ENCODE measurements around the gene VPS13D. TPM values are rescaled to one million over a fixed set of nuclear protein-coding genes. Genes with fewer than 3 reads are reported as not detected.

The VPS13D gene
- total and polyA plus RNA-seq, 10 of the 15 experiments (the other 5 are each of a cell fraction or from before 2014, with no cell fraction given), result 1.4 to 16.9 (median 8.5) TPM

GRCh38 chr1:12407962-12408454, 178.2 kb downstream of the VPS13D start:
- Histone ChIP-seq H3K36me3 (ENCODE audit: control insufficient read depth in 2 of 2, insufficient read depth in 2 of 2, low read length in 1 of 2) (peaks cover 1 to 11% of the 10 kb centered on the region in 2 experiments), H3K79me2 (ENCODE audit: control insufficient read depth, insufficient read depth, low read length) (no peaks in the 10 kb centered on the region), H3K9me3 (replicated peaks; ENCODE audit: control insufficient read depth, insufficient read depth, low read length) (peaks cover 4% of the 10 kb centered on the region; the same call in 1 of the 3 replicates), H4K20me1 (ENCODE audit: control insufficient read depth, insufficient read depth) (no peaks in the 10 kb centered on the region), H3K4me2 (ENCODE audit: control insufficient read depth, insufficient read depth) (no peak overlapping the region), H3K27ac (ENCODE audit: control insufficient read depth, insufficient read depth) (no peak overlapping the region), H3K9ac (ENCODE audit: control insufficient read depth, insufficient read depth, low read length) (no peak overlapping the region), H3K27me3 (replicated peaks in 1 of 2; ENCODE audit: control insufficient read depth in 2 of 2, insufficient read depth in 2 of 2, low read length in 1 of 2) (no peaks in the 10 kb centered on the region), H3K4me1 (ENCODE audit: control insufficient read depth, insufficient read depth, low read length) (no peaks in the 10 kb centered on the region), H3K4me3 (no peak overlapping the region), H2AFZ (ENCODE audit: control insufficient read depth, low read depth, low read length) (no peak overlapping the region)
- no TSS peak for BruUV-seq (replicated peaks)
- intact Hi-C loops (cut with micrococcal nuclease; ENCODE audit: unreplicated experiment) (no loop called here), in situ Hi-C loops (cut with MboI) (no loop called here)
- FAIRE-seq (no peak), DNase-seq (ENCODE audit: low read depth, low spot score) (no peak), ATAC-seq (no peak)
- ChIA-PET POLR2A (no interaction called here), SMC1A (ENCODE audit: uncharacterized antibody, unreplicated experiment) (interaction anchor here (0.6 to 2.7 kb wide), 13 partner anchors 9 to 349 kb away, joined by 3 to 12 read pairs (median 4); partner anchors contain the start of gene DHRS3), RAD21 (ENCODE audit: unreplicated experiment) (interaction anchor here (0.9 to 1.3 kb wide), 2 partner anchors 211 to 212 kb away, joined by 4 to 5 read pairs; partner anchors contain the start of gene DHRS3), CTCF (interaction anchor here (0.7 to 3.5 kb wide), 17 partner anchors 8 to 251 kb away, joined by 3 to 26 read pairs (median 5); partner anchors contain the start of gene DHRS3)
- whole genome bisulfite sequencing (ENCODE audit: insufficient coverage, insufficient replicate concordance, low lambda C conversion rate, missing lambda C conversion rate), result 95% methylated on average over 5 of the region's 5 CpGs
- TF ChIP-seq ZNF592 (IDR thresholded peaks at IDR 0.05) (no peak), ELK1 (IDR thresholded peaks at IDR 0.05; ENCODE audit: low read depth, low read length) (no peak), FOS (IDR thresholded peaks at IDR 0.05; ENCODE audit: borderline replicate concordance, extremely low read depth, insufficient read length) (no peak), TAF1 (IDR thresholded peaks at IDR 0.05; ENCODE audit: borderline replicate concordance, low read depth, low read length) (no peak), RFX5 (IDR thresholded peaks at IDR 0.05; ENCODE audit: low read depth, low read length) (no peak), EED (IDR thresholded peaks at IDR 0.05; ENCODE audit: low read depth) (no peak), ZSCAN29 (IDR thresholded peaks at IDR 0.05) (no peak), JUNB (IDR thresholded peaks at IDR 0.05) (no peak), POLR2AphosphoS2 (IDR thresholded peaks at IDR 0.05; ENCODE audit: low read depth, low read length) (no peak), CBX3 (IDR thresholded peaks at IDR 0.05; ENCODE audit: borderline replicate concordance, low read depth) (no peak), RB1 (IDR thresholded peaks at IDR 0.05; ENCODE audit: borderline replicate concordance) (no peak), ZBTB33 (IDR thresholded peaks at IDR 0.05) (no peak), ZNF384 (IDR thresholded peaks at IDR 0.05; ENCODE audit: borderline replicate concordance, low read depth, low read length) (no peak), SRF (IDR thresholded peaks at IDR 0.05; ENCODE audit: low read depth in 2 of 2, low read length in 2 of 2) (no peak)
